ENCODE data around the gene LRMDA. TPM values are rescaled to one million over a fixed set of nuclear protein-coding genes. Genes with fewer than 3 reads are reported as not detected.

The LRMDA gene
- total and polyA plus RNA-seq, 4 donors, result 12.1 to 40.8 (median 21.6) TPM

DNA sequence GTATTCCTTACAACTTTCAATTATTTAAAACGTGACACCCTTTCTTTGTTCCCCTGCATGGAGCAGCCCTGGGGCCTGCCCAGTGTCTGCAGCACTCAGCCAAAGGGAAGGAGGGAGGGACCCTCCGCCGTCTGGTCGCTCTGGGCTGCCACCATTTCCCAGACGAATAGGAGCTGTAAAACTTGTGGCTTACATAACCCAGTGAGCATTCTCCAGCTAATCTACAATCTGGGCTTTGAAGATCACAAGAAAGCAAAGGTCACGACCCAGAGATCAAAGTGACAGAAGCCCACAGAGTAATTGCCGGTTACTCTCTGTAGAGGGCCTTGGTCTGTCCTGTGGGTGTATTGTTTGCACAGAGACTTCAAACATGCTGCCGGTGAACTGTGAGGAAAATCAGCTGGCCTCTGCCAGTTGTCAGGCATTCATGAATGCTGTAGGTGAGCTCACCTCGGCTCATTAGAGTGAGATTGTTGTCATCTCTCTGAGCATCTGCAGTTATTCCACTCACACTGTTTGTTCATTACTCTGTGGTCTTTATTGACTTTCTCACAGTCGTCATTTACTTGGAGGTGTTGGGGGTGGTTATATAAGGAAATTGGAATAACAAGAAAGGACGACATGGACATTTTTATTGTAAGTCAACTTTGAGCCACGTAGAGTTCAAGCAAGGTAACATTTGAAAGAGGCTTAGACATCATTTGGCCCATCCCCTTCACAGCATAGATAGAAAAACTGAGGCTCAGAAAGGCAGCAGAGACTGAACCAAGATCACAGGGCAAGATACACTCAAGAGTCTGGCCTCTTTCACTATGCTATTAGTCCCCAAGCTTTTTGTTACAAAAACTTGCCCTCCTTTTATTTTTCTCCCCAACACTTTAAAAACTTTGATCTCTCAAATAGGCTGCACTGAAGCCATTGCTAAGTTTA, 619.8 kb downstream of the LRMDA start:
- TF ChIP-seq, protein P1, sequence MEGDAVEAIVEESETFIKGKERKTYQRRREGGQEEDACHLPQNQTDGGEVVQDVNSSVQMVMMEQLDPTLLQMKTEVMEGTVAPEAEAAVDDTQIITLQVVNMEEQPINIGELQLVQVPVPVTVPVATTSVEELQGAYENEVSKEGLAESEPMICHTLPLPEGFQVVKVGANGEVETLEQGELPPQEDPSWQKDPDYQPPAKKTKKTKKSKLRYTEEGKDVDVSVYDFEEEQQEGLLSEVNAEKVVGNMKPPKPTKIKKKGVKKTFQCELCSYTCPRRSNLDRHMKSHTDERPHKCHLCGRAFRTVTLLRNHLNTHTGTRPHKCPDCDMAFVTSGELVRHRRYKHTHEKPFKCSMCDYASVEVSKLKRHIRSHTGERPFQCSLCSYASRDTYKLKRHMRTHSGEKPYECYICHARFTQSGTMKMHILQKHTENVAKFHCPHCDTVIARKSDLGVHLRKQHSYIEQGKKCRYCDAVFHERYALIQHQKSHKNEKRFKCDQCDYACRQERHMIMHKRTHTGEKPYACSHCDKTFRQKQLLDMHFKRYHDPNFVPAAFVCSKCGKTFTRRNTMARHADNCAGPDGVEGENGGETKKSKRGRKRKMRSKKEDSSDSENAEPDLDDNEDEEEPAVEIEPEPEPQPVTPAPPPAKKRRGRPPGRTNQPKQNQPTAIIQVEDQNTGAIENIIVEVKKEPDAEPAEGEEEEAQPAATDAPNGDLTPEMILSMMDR (IDR thresholded peaks at IDR 0.05; ENCODE audit: control extremely low read depth, extremely low read depth), result no peak
- H3K27ac ChIP-seq (ENCODE audit: low read depth in 1 of 2, low read length in 1 of 2), result no peak overlapping the region
- DNase-seq (peak; percentile 23 to 49 (median 31)), ATAC-seq (ENCODE audit: insufficient read depth, low FRiP score) (no peak)
- peaks cover 0 to 8% (median 3%) of the 10 kb centered on the region in 4 donors for H3K9me3 ChIP-seq (ENCODE audit: control insufficient read depth in 4 of 4, insufficient read depth in 3 of 4, low read length in 3 of 4)
- no peak overlapping the region for H3K9ac ChIP-seq (ENCODE audit: insufficient read depth in 1 of 2, low read length in 2 of 2)
- no peak overlapping the region for H3K4me3 ChIP-seq
- H3K36me3 ChIP-seq (ENCODE audit: control insufficient read depth in 4 of 4, insufficient read depth in 4 of 4, low read length in 4 of 4), result no peaks in the 10 kb centered on the region
- 73 to 80% methylated on average over 12 of the region's 12 CpGs for WGBS, 2 donors
- no peaks in the 10 kb centered on the region for H3K27me3 ChIP-seq (ENCODE audit: control insufficient read depth in 3 of 3, insufficient read depth in 3 of 3, low read length in 2 of 3)
- H3K4me1 ChIP-seq (ENCODE audit: control insufficient read depth in 5 of 5, insufficient read depth in 5 of 5, low read length in 5 of 5), result peaks cover 0 to 21% (median 8%) of the 10 kb centered on the region in 5 donors

DNA sequence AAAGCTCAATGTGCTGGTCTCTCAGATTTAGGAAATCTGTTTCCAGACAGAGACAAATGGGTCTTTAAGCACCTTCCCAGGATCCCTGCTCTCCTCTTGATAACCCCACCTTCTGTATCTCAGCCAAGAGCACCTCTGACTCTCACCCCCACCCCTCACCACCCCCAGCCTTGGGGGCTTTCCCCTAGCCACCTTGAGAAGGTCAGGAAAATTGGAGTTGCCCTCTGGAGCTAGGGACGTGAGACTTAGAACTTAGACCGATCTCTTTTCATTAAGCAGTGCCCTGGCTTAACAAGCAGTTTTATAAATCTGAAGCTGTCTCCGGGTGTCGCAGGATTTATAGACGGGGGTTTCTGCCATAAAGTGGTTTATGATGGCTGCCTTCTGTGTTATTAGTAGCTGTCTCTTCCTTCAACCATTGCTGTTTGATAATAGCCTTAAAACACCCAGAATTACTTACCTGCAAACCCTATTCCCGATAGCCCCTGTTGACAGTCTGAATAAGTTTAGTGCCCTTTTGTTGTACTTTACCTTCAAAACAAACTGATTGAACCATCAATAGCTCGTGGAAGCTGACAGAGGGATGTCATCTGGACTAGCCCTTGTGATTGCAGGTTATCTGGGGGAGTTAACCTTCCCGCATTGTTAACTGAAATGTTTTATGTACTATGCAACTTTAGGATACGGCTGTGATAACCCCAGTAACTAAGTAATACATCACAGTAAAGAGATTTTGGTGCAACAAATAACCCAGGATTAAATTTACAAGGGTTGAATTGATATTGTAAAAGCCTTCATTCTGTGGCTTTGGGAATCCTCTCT, 621.5 kb downstream of the LRMDA start:
- H3K27ac ChIP-seq (ENCODE audit: low read depth in 1 of 2, low read length in 1 of 2), result no peak overlapping the region
- ATAC-seq (ENCODE audit: insufficient read depth, low FRiP score), result no peak
- TF ChIP-seq, protein P1 (IDR thresholded peaks at IDR 0.05; ENCODE audit: control extremely low read depth, extremely low read depth), result no peak
- H3K4me1 ChIP-seq (ENCODE audit: control insufficient read depth in 5 of 5, insufficient read depth in 5 of 5, low read length in 5 of 5), result peaks cover 0 to 21% (median 8%) of the 10 kb centered on the region in 5 donors
- no peaks in the 10 kb centered on the region for H3K36me3 ChIP-seq (ENCODE audit: control insufficient read depth in 4 of 4, insufficient read depth in 4 of 4, low read length in 4 of 4)
- H3K9ac ChIP-seq (ENCODE audit: insufficient read depth in 1 of 2, low read length in 2 of 2), result no peak overlapping the region
- 91 to 96% methylated on average over 9 of the region's 9 CpGs for WGBS, 2 donors
- no peak overlapping the region for H3K4me3 ChIP-seq
- H3K9me3 ChIP-seq (ENCODE audit: control insufficient read depth in 4 of 4, insufficient read depth in 3 of 4, low read length in 3 of 4), result peaks cover 0 to 14% (median 5%) of the 10 kb centered on the region in 4 donors
- H3K27me3 ChIP-seq (ENCODE audit: control insufficient read depth in 3 of 3, insufficient read depth in 3 of 3, low read length in 2 of 3), result no peaks in the 10 kb centered on the region
- DNase-seq, result peak; percentile 25 to 60 (median 59)

DNA sequence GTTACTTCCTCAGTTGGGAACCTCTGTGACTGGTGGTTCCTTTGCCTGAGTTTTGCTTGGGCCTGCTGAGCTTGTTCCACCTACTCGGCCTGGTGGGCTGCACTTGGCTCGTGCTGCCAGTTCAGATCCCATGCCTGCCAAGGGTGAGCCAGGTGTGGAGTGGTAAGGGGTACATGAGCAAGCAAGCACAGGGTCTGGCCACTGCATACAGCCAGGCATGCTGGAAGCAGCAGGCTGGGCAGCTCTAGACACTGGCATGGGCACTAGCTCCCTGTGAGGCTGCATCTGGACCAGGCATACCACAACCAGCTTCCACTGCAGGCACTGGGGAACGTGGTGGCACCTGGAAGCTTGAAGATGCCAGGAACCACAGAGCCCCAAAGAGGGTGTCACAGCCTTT, 624.0 kb downstream of the LRMDA start:
- 89 to 99% methylated on average over 3 of the region's 3 CpGs for WGBS, 2 donors
- peaks cover 0 to 15% (median 5%) of the 10 kb centered on the region in 4 donors for H3K9me3 ChIP-seq (ENCODE audit: control insufficient read depth in 4 of 4, insufficient read depth in 3 of 4, low read length in 3 of 4)
- TF ChIP-seq, protein P1 (IDR thresholded peaks at IDR 0.05; ENCODE audit: control extremely low read depth, extremely low read depth), result no peak
- H3K9ac ChIP-seq (ENCODE audit: insufficient read depth in 1 of 2, low read length in 2 of 2), result no peak overlapping the region
- ATAC-seq (ENCODE audit: insufficient read depth, low FRiP score) (no peak), DNase-seq (no peak)
- H3K27me3 ChIP-seq (ENCODE audit: control insufficient read depth in 3 of 3, insufficient read depth in 3 of 3, low read length in 2 of 3), result no peaks in the 10 kb centered on the region
- no peak overlapping the region for H3K27ac ChIP-seq (ENCODE audit: low read depth in 1 of 2, low read length in 1 of 2)
- no peak overlapping the region for H3K4me3 ChIP-seq
- H3K36me3 ChIP-seq (ENCODE audit: control insufficient read depth in 4 of 4, insufficient read depth in 4 of 4, low read length in 4 of 4), result no peaks in the 10 kb centered on the region
- H3K4me1 ChIP-seq (ENCODE audit: control insufficient read depth in 5 of 5, insufficient read depth in 5 of 5, low read length in 5 of 5), result peaks cover 0 to 21% (median 5%) of the 10 kb centered on the region in 5 donors

Measured in lung (tissue), 12 donors.